Measurements from ENCODE around the gene ATP6V0D1.

- TF ChIP-seq, protein P1, sequence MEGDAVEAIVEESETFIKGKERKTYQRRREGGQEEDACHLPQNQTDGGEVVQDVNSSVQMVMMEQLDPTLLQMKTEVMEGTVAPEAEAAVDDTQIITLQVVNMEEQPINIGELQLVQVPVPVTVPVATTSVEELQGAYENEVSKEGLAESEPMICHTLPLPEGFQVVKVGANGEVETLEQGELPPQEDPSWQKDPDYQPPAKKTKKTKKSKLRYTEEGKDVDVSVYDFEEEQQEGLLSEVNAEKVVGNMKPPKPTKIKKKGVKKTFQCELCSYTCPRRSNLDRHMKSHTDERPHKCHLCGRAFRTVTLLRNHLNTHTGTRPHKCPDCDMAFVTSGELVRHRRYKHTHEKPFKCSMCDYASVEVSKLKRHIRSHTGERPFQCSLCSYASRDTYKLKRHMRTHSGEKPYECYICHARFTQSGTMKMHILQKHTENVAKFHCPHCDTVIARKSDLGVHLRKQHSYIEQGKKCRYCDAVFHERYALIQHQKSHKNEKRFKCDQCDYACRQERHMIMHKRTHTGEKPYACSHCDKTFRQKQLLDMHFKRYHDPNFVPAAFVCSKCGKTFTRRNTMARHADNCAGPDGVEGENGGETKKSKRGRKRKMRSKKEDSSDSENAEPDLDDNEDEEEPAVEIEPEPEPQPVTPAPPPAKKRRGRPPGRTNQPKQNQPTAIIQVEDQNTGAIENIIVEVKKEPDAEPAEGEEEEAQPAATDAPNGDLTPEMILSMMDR (IDR thresholded peaks at IDR 0.05): no peak
- TF ChIP-seq POLR2A (IDR thresholded peaks at IDR 0.05; ENCODE audit: low read depth): no peak
Measured at GRCh38 chr16:67451061-67451703, 29.8 kb downstream of the ATP6V0D1 start.
